Left ventricle myocardium inferior (tissue), 1 donor: Measurements from ENCODE around the gene BIK. TPM values are rescaled to one million over a fixed set of nuclear protein-coding genes. Genes with fewer than 3 reads are reported as not detected.

ENCODE experiments used
- DNase-seq: peaks from one replicate; pipeline ENCODE4 v3.0.0-alpha.2; 2020
- H3K27ac ChIP-seq: fragments of 200-600 bp; replicated peaks from 2 replicates; pipeline ENCODE4 v1.8.0; 2021
- H3K27me3 ChIP-seq: fragments of 200-600 bp; 2 replicates; pipeline ENCODE4 v1.8.0; 2021; ENCODE audit warnings: low read depth
- H3K36me3 ChIP-seq: fragments of 200-600 bp; 2 replicates; pipeline ENCODE4 v1.8.0; 2021
- H3K4me1 ChIP-seq: fragments of 200-600 bp; 2 replicates; pipeline ENCODE4 v1.8.0; 2021
- H3K4me3 ChIP-seq: fragments of 200-600 bp; 2 replicates; pipeline ENCODE4 v1.8.0; 2021; ENCODE audit warnings: mild to moderate bottlenecking, moderate library complexity
- H3K9me3 ChIP-seq: fragments of 200-600 bp; replicated peaks from 2 replicates; pipeline ENCODE4 v1.8.0; 2021
- intact Hi-C: fragments of 100-400 bp; cut with micrococcal nuclease; formaldehyde crosslinking; loops from one replicate; pipeline ENCODE4 v1.11.0; 2022
- total RNA-seq: library from RNA; stranded (reverse); fragmentation: NEBNext Ultra II Directional; extraction: Animal tissue kit (Norgen Biotek cat#: 25700); gene quantifications from one replicate; pipeline ENCODE4 v1.2.1, GENCODE V29; 2021
- TF ChIP-seq, protein P1 (sequence below): fragments of 200-600 bp; IDR thresholded peaks from 2 replicates; pipeline ENCODE4 v1.8.0; 2021; ENCODE audit warnings: antibody characterized with exemption, mild to moderate bottlenecking, borderline replicate concordance
- donor health status: DM: no; HTN: yes; CAD: no; lungs with severe emphysema.

The BIK gene
- total RNA-seq, 1 donor from 2014 or later = 0.41 TPM

DNA sequence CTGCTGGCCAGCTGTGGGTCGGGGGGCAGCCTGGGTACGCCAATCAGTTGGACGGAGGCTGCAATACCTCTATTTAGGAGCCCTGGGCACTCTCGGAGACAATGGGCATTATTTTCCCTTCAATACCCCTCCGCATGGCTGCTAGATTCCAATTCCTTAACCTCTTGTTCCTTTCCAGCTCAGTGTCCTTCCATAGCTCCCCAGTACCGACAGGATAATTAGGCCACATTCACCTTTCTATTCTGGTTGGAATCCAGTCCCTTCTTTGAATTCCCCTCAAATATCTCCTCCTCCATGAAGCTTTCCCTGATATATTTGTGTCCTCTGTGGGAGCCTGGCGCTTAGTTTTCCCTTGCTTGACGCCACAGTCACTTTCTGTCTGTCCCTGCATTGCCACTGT lies 4.2 kb upstream of the BIK start:
- Histone ChIP-seq H3K27ac (no peak overlapping the region), H3K27me3 (peaks cover 19% of the 10 kb centered on the region), H3K4me1 (peaks cover 35% of the 10 kb centered on the region), H3K4me3 (no peak overlapping the region), H3K9me3 (no peaks in the 10 kb centered on the region), H3K36me3 (no peaks in the 10 kb centered on the region)
- intact Hi-C loops = no loop called here
- TF ChIP-seq, protein P1, sequence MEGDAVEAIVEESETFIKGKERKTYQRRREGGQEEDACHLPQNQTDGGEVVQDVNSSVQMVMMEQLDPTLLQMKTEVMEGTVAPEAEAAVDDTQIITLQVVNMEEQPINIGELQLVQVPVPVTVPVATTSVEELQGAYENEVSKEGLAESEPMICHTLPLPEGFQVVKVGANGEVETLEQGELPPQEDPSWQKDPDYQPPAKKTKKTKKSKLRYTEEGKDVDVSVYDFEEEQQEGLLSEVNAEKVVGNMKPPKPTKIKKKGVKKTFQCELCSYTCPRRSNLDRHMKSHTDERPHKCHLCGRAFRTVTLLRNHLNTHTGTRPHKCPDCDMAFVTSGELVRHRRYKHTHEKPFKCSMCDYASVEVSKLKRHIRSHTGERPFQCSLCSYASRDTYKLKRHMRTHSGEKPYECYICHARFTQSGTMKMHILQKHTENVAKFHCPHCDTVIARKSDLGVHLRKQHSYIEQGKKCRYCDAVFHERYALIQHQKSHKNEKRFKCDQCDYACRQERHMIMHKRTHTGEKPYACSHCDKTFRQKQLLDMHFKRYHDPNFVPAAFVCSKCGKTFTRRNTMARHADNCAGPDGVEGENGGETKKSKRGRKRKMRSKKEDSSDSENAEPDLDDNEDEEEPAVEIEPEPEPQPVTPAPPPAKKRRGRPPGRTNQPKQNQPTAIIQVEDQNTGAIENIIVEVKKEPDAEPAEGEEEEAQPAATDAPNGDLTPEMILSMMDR = no peak
- DNase-seq = no peak

DNA sequence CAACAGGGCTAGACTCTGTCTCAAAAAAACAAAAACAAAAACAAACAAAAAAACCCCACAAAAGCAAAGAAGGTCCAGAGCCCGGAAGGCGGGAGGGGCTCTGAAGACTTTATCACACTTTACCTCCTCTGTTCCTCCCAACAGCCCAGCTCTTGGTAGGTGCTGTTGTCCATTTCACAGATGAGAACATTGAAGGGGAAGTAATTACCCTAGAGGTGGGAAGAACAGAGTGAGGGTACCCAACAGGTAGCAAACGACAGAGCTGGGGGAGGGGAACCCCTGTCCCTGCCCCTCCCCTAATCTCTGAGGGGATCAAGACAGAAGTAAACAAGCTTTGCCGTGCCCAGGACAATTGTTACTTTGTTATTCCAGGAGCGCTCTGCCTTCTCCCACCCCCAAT lies 1.0 kb upstream of the BIK start:
- Histone ChIP-seq H3K4me1 (peaks cover 19% of the 10 kb centered on the region), H3K27ac (no peak overlapping the region), H3K4me3 (no peak overlapping the region), H3K36me3 (no peaks in the 10 kb centered on the region), H3K27me3 (peaks cover 50% of the 10 kb centered on the region), H3K9me3 (no peaks in the 10 kb centered on the region)
- DNase-seq = no peak
- intact Hi-C loops = no loop called here
- TF ChIP-seq, protein P1 = no peak

DNA sequence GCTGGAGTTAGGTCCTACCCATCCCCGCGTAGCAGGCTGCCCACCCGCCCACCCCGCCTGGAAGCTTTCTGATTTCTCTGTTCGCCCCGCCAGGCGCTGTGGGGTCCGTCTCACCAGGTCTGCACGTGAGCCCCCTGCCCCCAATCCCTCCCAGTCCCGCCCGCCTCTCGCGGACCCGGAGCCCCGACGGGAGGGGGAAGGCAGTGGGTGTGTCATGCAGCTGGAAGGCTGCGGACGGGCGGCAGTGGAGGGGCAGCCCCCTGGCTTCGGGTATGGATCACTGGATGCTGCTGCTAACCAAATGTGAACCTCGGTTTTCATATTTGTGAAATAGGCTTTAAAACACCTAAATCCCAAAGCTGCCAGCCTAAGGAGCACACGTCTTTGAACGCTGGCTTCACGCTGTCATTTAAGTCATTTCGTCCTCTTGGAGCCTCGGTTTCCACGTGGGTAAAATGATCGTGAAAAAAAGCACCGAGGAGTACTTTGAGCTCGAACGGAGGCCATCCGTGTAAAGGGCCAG lies 568 bp upstream of the BIK start:
- DNase-seq = no peak
- H3K4me1 ChIP-seq = peaks cover 19% of the 10 kb centered on the region
- intact Hi-C loops = no loop called here
- H3K9me3 ChIP-seq = no peaks in the 10 kb centered on the region
- H3K36me3 ChIP-seq = no peaks in the 10 kb centered on the region
- TF ChIP-seq, protein P1 = no peak
- peak overlapping the region; percentile 69 for H3K4me3 ChIP-seq
- no peak overlapping the region for H3K27ac ChIP-seq
- H3K27me3 ChIP-seq = peaks cover 54% of the 10 kb centered on the region

DNA sequence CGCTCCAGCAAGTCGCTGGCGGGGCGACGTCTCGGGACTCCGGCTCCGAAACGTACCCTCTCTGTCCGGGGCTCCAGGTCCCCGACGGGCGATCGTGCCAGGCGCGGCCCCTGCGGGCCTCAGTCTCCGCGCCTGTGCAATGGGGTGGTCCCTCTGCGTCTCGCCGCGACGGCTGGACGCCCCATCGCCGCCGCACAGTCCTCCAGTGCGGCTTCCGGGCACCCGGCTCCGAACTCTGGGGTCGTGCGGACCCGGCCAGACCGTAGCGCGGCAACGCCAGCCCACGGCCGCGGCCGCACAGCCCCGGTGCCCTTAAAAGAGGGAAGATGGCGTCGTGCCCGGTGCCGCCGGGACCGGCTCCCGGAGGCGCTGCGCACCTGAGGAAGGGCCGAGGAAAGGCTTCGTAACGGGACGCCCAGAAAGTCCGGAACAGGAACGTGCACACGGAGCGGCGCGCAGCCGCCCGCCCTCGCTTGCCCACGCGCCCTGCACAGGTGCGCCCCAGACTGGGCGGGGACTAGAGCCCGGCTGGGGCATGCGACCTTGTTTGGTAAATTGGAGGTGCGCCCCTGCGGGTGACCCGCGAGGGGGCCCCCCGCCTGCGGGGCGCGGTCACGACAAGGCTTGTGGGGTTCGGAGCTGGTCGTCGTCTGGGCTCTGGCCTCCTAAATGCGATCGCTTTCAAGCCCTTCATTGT lies 525 bp downstream of the BIK start:
- Histone ChIP-seq H3K4me1 (peaks cover 19% of the 10 kb centered on the region), H3K9me3 (no peaks in the 10 kb centered on the region), H3K4me3 (peak overlapping the region; percentile 69), H3K36me3 (no peaks in the 10 kb centered on the region), H3K27me3 (peaks cover 56% of the 10 kb centered on the region), H3K27ac (no peak overlapping the region)
- intact Hi-C loops = no loop called here
- no peak for DNase-seq
- TF ChIP-seq, protein P1 = no peak

DNA sequence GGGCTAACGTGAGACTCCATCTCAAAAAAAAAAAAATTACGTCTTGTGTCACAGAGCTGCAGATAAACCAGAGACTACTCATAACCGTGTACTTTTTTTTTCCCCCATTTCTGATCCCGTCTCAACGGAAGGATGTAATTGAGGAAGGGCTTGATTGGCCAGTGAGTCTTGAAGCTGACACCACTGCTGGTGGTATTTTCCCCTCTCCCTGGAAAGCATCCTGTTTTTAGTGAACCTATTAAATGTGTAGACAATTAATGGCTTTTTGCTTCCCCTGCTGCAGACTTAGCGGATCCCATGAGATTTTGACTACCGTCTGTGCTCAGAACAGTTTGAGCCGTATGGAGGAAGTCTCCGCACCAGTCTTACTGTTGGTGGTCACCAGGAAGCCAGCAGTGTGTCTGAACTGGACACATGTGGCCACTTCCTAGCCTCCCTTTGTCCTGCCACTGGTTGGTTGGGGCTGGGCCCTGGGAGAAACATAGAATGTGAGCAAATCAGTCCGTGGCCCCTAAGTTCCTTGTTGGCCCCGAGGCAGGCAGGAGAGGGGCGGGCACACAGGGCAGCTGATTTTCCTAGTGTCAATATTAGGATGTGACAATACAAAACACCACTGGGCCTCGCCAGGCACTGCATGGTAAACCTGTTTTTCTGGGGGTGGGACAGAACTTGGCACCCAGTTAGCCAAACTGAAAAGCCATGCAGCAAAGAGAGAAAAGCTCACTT lies 3.1 kb downstream of the BIK start:
- peaks cover 19% of the 10 kb centered on the region for H3K4me1 ChIP-seq
- H3K4me3 ChIP-seq = no peak overlapping the region
- TF ChIP-seq, protein P1 = no peak
- no peaks in the 10 kb centered on the region for H3K9me3 ChIP-seq
- intact Hi-C loops = no loop called here
- H3K27me3 ChIP-seq = peaks cover 56% of the 10 kb centered on the region
- no peak overlapping the region for H3K27ac ChIP-seq
- no peak for DNase-seq
- H3K36me3 ChIP-seq = no peaks in the 10 kb centered on the region
